Hindlimb muscle (tissue), 1 donor: ENCODE data around the gene SLC4A1. TPM values are rescaled to one million over a fixed set of nuclear protein-coding genes. Genes with fewer than 3 reads are reported as not detected.

Experiments
- DNase-seq: peaks from one replicate; pipeline ENCODE4 v3.0.0-alpha.2; 2013
- polyA plus RNA-seq: library from polyadenylated mRNA; unstranded; fragments of 120-200 nt; gene quantifications from one replicate; pipeline ENCODE4 v1.2.1, GENCODE V29; 2013; ENCODE audit not compliant: insufficient read length

The SLC4A1 gene
- 9.0 TPM for polyA plus RNA-seq

GRCh38 chr17:44267818-44268490 is at the start of gene SLC4A1:
Gene SLC4A1, minus strand, starts transcription at chr17:44268135. Its CDS starts 5,269 bp downstream, at chr17:44262866.
- no peak for DNase-seq

- no peak for DNase-seq
Observed at GRCh38 chr17:44317545-44317944, 49.6 kb upstream of the SLC4A1 start.

- no peak for DNase-seq
Observed at GRCh38 chr17:44315760-44316731, 48.1 kb upstream of the SLC4A1 start.

- DNase-seq = no peak
Observed at GRCh38 chr17:44314869-44315661, 47.1 kb upstream of the SLC4A1 start.

GRCh38 chr17:44314524-44314868 is 46.6 kb upstream of the SLC4A1 start:
- no peak for DNase-seq

- no peak for DNase-seq
Observed at GRCh38 chr17:44314031-44314430, 46.1 kb upstream of the SLC4A1 start.

- no peak for DNase-seq
Observed at GRCh38 chr17:44312396-44313104, 44.6 kb upstream of the SLC4A1 start.

- no peak for DNase-seq
Observed at GRCh38 chr17:44311562-44312181, 43.7 kb upstream of the SLC4A1 start.

- DNase-seq = no peak
Observed at GRCh38 chr17:44310609-44311376, 42.9 kb upstream of the SLC4A1 start.

GRCh38 chr17:44310188-44310587 is 42.3 kb upstream of the SLC4A1 start:
- DNase-seq = no peak

- no peak for DNase-seq
Observed at GRCh38 chr17:44309472-44309871, 41.5 kb upstream of the SLC4A1 start.

- no peak for DNase-seq
Observed at GRCh38 chr17:44308865-44309264, 40.9 kb upstream of the SLC4A1 start.

GRCh38 chr17:44308320-44308818 is 40.4 kb upstream of the SLC4A1 start, which contains the start of gene RUNDC3A:
Gene RUNDC3A, plus strand, starts transcription at chr17:44308601. Its CDS starts 232 bp downstream, at chr17:44308833.
- peak; percentile 91 for DNase-seq

- DNase-seq = no peak
Observed at GRCh38 chr17:44307387-44308186, 39.7 kb upstream of the SLC4A1 start.

- DNase-seq = no peak
Observed at GRCh38 chr17:44304651-44305050, 36.7 kb upstream of the SLC4A1 start.

GRCh38 chr17:44297975-44298374 is 30.0 kb upstream of the SLC4A1 start:
- DNase-seq = no peak

GRCh38 chr17:44293509-44294226 is 25.7 kb upstream of the SLC4A1 start:
- no peak for DNase-seq

GRCh38 chr17:44287651-44288050 is 19.7 kb upstream of the SLC4A1 start:
- no peak for DNase-seq

- DNase-seq = no peak
Observed at GRCh38 chr17:44284024-44284400, 16.1 kb upstream of the SLC4A1 start.
